ENCODE results near the gene SIGLEC9.

The SIGLEC9 gene

GRCh38 chr19:51147663-51148062 lies 23.0 kb downstream of the SIGLEC9 start:
- no peak for DNase-seq

GRCh38 chr19:51148580-51148979 lies 23.9 kb downstream of the SIGLEC9 start:
- no peak for DNase-seq

DNA sequence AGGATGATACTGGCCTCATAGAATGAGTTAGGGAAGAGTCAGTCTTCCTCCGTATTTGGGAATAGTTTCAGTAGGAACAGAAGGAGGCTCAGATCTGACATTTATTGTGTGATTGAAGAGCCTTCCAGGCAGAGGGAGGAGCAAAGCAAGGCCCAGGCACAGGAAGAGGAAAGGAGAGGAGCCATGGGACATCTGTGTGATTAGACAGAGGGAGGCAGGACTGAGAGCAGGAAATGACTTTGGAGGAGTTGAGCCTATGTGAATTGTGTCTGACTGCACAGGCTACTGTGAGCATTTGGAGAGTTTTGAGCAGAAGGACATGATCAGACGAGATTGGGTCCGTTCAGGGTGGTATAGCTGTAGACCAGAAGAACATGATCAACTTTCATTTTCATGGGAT lies 25.9 kb downstream of the SIGLEC9 start:
- no peak for DNase-seq

GRCh38 chr19:51156710-51157109 lies 32.0 kb downstream of the SIGLEC9 start:
- DNase-seq: no peak

GRCh38 chr19:51157265-51157664 lies 32.6 kb downstream of the SIGLEC9 start:
- no peak for DNase-seq

DNA sequence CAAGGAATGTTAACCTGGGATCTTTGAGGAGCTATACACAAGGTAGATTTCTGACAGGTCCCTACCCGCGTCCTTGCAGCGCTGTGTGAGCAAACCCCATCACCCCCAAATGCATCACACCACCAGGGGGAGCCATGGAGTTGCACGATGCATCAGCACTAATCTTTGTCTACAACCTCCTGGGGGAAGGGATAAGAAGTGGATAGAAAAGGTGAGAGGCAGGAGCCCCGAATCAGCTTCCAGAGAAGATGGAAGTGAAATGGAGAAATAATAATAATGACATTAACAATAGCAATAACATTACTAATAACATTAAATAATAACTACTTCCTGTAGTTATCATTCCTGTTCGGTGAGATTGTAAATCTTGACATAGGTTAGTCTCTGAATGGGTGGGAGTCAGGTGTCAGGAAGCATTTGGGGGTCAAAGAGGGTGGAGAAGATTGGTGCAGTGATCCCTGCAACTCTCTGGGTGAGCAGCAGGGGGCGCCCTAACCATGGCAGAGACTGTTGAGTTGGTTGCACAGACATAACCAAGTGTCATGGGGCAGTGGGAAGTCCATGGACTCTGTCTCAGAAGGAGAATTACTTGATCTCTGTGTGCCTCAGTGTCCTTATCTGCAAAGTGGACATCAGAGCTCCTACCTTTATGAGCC lies 33.9 kb downstream of the SIGLEC9 start:
- DNase-seq: peak; percentile 8

DNA sequence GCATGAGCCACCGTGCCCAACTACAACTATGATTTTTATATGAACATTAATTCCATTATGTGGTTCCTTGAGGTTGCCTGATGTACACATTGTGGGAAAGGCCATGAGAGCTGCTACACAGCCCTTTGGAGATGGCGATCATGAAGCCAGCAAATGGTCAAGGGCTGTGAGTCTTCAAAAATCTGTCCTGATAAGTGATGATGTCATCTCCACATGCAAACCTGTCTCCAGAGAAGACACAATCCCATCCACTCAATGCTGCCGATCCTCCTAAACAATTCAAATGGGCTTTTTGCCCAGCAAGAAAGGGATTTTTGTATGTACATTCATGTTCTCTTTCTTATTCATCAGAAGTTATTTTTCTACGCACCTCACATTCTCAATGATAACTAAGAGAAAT lies 35.0 kb downstream of the SIGLEC9 start:
- DNase-seq: no peak

DNA sequence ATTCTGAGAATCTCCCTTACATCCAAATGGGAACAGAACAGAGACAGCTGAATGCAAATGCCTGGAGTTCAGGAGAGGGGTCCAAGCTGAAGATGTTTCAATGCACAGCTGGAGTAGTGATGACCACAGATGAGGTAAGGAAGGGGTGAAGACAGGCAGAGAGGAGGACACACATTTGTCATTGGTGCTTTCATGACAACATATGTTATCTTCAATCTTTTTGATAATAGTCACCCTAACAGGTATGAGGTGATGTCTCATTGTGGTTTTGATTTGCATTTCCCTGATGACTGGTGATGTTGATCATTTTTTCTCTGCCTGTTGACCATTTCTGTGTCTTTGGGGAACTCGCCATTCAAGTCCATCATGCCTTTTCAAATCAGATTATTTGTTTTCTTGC lies 36.6 kb downstream of the SIGLEC9 start:
- no peak for DNase-seq

GRCh38 chr19:51161867-51162496 lies 37.3 kb downstream of the SIGLEC9 start:
- no peak for DNase-seq

DNA sequence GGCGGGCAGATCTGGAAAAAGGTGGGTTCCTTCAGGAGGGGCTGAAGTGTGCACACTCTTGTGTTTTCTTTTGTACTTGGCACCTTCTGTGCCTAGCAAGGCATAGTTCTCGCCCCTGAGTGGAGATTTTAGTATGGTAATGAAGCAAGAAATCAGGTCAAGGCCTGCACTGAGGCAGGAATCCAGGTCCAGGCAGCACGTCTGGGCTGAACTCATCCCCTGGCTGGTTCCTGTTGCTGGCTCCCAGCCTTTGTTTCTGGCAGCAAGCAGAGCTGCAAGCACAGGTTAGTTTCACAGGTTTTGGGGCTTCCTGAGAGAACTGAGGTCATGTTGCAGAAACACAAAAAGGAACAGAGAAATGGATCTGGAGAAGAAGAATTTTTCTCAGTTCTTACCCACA lies 38.6 kb downstream of the SIGLEC9 start:
- DNase-seq: no peak

DNA sequence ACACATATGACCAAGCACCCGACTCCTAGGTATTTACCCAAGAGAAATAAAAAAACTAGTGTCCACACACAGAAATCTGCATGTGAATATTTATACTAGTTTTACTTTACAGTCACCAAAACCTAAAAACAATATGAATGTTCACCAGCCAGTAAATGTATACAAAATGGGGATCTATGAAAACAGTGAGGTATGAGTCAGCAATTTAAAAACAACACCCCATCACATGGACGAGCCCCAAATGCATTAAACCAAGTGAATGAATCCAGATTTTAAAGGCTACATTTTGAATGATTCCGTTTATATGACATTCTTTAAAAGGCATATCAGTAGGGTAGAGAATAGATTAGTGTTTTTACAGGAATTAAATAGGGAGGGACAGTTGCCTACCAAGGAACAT lies 39.5 kb downstream of the SIGLEC9 start:
- no peak for DNase-seq

DNA sequence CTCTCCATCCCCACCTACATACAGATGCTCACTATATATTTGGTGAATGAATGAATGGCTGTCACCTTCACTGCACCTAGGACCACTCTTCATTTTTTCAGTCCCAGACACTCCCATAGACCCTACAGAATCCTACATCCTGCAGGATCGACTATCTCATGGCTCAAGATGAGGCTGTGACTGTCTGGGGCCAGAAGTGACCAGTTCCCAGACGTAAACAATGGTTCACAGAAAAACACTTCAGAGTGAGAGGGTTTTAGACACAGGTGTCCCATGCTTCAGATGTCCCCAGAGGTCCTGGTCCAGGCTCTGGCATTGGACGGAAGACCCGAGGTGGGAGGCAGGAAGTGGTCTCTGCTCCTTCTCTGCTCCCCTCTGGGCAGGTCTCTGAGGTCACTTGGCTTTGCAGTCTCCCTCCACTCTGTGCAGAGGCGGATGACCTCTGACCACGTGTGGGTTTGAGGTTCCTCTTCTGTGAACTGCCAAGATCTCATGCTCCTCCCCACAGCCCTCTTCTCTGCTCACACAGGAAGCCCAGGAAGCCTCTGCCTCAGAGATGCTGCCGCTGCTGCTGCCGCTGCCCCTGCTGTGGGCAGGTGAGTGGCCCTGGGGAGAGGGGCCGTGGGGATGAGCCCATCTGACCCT lies 42.3 kb downstream of the SIGLEC9 start:
- DNase-seq: no peak

- no peak for DNase-seq
Measured at GRCh38 chr19:51168564-51169282, 44.0 kb downstream of the SIGLEC9 start.

DNA sequence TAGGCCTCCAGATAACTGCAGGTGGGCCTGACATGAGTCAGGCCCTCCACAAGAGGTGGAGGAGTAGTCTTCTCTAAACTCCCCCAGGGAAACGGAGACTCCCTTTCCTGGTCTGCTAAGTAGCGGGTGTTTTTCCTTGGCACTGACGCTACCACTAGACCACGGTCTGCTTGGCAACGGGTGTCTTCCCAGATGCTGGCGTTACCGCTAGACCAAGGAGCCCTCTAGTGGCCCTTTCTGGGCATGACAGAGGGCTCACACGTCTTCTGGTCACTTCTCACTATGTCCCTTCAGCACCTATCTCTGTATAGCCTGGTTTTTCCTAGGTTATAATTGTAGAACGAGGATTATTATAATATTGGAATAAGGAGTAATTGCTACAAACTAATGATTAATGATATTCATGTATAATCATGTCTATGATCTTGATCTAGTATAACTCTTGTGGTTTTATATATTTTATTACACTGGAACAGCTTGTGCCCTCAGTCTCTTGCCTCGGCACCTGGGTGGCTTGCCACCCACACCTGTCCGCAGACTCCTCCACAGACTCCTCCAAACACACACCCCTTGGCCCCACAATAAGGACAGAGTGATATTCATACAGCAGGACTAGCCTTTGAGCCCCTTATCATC lies 44.7 kb downstream of the SIGLEC9 start:
- DNase-seq: peak; percentile 54

- DNase-seq: no peak
Measured at GRCh38 chr19:51172223-51172622, 47.5 kb downstream of the SIGLEC9 start.

DNA sequence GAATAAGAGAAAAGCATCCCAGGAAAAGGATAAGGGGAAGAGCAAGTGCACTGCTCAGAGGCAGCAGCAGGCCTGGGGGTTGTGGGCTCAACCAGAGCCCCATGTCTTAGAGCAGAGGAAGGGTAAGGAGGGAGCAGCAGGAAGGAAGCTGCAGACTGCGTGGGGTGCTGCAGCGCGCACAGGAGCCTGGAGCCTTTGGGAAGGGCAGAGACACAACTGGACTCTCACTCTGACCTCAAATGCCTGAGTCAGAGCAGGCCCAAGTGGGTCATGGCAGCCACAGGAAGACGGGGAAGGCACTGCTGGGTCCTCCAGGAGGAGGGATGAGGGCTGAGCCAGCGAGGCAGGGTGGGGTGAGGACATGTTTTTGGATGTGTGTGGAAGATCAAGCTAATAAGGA lies 49.0 kb downstream of the SIGLEC9 start:
- DNase-seq: no peak

GRCh38 chr19:51179256-51179655 lies 54.5 kb downstream of the SIGLEC9 start:
- no peak for DNase-seq
